GM21367 (cell line): Measurements from ENCODE around the gene CENPE.

Experiments used
- ATAC-seq: cut with Tn5 transposase; IDR thresholded peaks from one replicate; pipeline ENCODE4 v1.9.1; 2021; ENCODE audit not compliant: unreplicated experiment

CENPE gene

DNA sequence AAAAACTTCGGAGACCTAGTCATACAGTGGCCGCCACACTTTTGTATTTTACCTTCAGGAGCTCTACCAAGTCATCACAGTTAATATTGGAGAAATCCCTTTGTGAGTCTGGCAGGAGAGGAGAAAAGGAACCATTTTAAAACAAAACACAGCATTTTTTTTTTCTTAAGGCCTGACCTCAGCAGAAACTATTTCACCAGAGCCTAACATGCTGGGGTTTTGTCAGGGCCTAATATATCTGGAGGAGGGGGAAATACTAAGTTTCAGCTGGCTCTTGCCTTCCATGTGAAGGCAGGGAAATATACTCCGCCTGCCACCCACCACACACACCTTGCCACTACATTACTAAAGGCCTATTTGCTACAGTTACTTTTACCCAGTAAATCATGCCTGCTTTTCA, 72.0 kb downstream of the CENPE start:
- ATAC-seq, result no peak

DNA sequence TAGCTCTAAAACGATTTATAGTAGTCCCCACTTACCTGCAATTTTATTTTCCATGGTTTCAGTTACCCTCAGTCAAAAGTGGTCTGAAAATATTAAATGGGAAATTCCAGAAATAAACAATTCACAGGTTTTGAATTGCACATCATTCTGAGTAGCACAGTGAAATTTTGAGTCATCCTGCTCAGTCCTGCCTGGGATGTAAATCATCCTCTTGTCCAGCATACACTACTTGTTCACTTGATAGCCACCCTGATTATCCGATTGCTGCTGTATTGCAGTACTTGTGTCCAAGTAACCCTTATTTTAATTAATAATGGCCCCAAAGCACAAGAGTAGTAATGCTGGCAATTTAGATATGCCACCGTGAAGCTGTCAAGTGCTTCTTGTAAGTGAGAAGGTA, 75.0 kb downstream of the CENPE start:
- ATAC-seq, result no peak

DNA sequence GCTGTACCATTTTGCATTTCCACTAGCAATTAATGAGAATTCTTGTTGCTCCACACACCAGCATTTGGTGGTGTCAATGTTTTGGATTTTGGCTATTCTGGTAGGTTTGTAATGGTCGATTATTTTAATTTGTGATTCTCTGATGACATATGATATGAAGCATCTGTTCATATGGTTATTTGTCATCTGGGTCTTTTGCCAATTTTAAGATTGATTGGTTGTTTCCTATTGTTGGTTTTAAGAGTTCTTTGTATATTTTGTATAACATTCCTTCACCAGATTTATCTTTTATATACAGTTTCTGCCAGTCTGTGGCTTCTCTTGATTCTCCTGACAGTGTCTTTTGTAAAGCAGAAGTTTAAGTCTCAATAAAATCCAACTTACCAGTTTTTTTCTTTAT, 80.0 kb downstream of the CENPE start:
- no peak for ATAC-seq

DNA sequence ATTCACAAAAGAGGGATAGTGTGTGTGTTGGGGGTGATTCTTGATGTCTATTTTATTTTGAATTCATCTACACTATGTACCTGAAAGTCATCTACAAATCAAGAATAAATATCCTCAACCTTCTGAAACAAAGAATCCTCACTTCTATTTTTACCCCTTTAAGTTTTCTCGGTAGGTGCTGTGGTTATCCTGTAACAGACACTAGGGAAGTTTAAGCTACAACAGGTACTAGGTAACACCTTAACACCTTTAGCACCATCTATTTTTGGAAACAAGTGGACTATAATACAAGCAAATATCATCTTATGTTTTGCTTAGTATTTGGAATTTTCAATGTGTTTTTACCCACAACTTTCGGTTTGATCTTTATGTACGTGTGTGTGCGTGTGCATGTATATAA, 86.5 kb downstream of the CENPE start:
- no peak for ATAC-seq

DNA sequence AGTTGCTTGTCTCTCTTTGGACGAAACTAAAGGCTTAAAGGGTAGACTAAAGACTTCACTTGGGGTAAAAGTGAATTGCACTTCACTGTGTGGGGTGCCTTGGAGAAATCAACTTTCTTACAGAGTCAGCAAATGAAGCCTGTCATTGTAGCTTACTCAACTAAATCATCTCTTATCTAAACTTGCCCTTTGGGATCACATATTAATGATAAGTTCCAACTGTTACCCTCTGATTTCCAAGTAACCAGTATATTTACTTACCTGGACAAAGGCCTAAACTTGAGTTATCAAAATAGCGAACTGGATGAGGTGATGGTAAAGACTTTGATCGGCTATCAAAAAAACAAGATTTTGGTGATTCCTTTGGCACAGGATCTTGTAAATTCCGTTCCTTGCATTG, 89.6 kb downstream of the CENPE start:
- no peak for ATAC-seq

DNA sequence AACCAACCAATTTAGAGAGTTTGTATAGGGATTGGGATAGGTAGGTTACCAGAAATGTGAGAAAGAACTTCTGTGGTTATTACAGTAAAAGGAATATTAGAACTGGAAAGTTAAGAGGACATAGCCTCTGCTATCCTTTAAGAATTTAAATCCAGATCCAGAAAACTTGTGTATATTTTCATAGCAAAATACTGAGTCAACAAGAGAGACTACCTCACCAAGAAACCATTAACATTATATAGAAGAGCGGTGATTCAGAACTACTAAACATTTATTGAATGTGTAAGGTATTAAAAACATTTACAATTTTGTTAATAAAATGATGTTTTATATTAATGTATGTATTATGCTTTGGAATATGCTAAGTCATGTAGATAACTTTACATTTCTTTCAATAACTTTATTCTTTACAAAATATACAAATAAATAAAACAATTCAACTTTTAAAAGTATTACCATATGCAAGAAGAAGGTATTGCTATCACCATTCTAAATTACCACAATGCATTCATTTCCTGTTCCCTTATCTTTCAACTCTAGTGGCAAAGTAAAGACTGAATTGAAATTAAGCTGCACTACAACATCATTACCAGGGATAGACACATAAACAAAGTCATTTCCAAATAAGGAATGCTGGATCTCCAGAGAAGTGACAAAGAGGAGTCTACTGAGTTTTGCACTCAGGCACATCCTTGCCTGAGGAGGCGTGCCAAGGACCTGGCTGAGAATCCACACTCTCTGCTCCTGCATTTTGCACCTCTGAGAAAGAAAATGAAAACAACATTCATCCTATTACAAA, 92.4 kb downstream of the CENPE start:
- no peak for ATAC-seq

DNA sequence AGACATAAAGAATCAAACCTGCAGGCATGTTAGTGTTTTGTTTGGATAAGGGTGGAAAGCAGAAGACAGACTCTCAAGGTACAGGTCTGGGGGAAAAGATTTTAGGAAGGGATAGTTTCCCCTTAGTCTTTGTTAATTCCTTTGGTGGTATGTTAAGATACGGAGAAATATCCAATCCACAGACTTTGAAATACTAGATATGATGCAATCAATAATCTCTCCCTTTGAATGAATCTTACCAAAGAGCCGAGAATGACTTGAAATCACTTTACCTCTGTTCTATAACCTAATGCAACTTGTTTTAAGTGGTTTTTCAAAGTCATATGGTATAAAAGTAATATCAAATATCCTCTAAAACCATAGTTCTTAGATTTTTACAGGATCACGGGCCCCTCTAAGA, 93.3 kb downstream of the CENPE start:
- no peak for ATAC-seq

DNA sequence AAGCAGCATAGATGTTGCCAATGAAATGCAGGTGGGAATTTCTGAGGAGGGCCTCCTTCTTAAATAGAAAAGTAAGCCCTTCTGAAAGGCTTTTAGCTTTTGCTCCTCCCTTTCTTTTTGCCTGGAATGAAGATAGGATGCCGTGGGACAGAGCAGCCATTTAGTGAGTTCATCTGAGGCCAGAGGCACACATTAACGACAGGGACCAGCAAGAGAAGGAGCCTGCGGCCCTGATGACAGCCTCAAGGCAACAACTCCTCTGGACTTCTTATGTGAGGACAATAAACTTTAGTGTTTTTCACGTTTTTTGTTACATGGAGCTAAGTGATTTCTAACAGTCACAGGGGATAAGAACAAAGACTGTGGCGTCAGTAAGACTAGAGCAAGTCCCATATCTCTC, 97.5 kb downstream of the CENPE start:
- no peak for ATAC-seq

DNA sequence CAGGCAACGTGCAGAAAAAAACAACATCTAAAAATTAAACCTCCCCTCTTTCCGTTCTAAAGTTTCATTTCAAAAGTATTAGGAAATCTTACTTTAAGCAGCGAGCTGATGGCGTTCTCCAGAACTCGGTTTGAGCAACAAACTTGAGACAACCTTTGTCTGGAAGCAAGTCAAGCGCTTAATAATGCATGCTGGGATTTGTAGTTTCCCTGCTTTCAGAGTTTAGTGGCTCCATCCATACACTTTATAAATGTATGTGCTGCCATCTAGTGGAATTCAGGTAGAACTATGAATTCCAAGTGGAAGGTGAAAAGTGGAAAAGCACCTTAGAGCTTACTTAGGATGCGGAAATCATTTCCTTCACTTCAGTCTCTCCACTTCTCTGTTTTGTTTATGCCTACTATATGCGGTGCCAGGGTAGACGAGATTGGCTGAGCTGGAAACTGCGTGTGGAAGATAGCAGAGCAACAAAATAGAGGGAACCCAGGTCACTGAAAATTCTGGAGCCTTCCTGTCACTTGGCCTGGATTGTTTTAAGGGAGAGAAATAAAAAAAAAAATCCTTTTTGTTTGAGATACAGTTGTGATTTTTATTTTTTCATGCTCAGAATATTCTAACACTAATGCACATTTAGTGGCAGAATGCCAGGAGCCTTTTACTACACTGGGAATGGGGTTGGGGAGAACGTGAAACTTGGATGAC, 98.3 kb downstream of the CENPE start, which contains the start of gene BDH2:
Gene BDH2, minus strand, starts transcription at position 144 of the 702 bp plus-strand sequence. CDS start 3,580 bp downstream, outside the sequence.
- peak; percentile 93 for ATAC-seq

DNA sequence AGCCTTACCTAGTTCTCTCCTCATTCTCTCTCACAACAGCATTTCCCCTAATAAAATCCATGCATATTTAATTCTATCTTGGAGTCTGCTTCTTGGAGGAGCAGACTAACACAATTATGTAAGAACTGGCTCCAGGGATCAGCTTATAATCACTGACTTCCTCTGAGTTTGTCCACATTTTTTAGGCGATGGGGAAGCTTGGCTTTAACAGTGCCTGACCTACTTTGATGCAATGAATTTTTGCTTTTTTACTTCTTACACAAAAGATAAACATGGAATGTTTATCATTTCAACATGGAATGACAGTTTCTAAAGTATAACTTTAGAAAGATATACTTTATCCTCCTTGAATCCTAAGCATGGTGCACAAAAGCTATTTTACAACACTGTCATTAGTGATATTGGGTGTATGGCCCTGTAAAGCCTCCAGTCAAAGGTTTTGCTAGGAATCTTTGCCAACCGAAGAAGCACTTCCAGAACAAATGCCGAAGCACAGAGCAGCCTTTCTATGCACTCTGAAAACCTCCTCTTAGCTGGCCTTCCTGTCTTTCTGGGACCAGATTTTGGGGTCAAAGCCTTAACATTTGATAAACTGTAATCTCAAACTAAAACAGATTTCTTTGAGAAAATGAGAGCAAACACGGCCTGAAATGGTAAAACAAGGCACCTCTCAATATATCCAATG, 99.2 kb downstream of the CENPE start:
- ATAC-seq, result no peak

DNA sequence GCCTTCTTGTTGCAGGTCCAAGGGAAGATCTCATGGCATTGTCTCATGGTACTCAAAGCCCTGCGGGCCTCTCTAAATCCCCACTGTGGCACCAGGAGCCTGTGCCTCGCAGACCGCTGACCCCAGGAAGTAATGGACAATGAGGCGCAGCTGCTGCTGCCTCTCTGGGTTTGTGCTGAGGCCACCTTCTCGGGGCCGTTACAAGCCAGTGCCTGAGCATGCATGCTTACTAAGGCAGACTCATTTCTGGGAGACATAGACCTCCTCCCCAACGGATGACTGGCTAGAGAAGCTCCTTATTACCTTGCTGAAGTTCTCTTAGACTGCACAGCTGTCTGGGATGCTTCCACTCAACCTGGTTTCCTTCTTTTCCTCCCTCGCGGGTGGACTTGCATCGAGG, 99.8 kb downstream of the CENPE start:
- no peak for ATAC-seq

DNA sequence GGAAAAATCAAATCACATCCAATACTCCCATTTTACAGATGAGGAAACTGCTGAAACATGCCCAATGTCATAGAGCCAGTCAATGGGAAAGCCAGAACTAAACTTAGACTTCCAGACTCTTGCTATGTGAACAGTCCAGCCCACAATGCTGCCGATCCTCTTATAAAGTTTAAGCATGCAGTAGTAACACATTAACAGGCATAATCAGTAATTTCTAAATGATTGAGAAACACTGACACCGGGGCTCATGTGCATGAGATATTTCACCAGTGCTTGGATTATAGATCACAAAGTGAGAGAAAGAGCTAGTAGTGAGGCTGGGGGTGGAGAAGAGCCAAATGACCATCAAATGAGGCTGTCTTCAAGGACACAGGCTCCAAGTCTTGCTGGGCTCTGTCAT, 101.0 kb downstream of the CENPE start:
- no peak for ATAC-seq

DNA sequence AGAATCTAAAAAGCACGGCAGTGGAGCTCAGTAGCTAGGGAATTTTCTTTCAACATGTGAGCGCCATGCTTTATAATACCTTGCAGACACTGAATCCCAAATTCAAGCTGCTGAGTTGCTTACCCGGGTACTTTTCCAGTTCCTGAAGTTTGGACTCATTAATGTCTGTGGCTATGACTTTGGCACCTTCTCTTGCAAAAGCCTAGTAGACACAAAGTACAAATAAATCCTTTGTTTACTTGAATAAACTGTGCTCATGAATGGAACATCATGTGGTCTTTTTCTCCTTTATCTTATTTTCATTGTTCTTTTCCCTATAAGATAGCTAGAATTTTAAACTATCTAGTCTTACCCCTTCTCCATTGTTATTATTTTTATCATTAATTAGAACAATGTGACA, 103.1 kb downstream of the CENPE start:
- ATAC-seq, result no peak

DNA sequence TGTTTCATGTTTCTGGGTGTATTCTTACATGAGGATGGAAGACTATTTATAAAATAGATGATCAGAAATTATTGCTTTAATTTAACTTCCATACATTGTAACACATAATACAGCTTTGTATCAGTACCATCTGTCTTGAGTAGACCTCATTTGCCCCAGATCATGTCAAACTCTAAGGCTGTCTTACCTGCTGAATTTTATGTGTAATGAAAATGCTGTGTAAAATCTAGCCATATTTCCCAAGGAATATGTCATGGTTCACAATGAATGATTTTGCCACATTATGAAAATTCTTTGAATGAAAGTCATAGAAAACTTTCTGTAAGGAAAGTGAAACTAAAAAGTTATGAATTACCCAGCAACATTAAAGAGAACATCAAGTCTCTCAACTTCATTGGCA, 105.9 kb downstream of the CENPE start:
- no peak for ATAC-seq

DNA sequence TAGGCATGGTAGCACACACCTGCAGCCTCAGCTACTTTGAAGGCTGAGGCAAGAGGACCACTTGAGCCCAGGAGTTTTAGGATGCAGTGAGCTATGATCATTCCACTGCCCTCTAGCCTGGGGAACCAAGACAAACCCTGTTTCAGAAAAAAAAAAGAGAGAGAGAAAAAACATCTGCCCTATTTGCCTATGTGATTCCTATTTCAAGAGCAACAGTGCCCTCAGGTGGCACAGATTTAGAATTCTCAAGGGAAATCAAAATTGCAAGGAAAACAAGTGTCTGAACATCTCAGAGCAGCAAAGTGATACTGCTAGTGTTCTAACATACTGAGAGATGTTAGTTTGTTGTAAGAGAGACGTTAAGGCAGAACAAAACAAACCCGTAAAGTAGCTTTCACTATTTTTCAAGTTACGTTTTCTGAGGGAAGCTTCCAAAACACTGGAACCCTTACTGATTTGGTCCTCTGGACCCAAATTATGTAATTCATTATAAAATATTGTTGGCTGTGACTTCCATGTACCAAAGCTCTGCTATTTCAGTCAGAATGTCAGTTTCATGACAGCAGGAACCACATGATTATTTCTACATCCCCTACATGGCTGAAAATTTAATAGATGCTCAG, 106.4 kb downstream of the CENPE start:
- ATAC-seq, result peak; percentile 76

DNA sequence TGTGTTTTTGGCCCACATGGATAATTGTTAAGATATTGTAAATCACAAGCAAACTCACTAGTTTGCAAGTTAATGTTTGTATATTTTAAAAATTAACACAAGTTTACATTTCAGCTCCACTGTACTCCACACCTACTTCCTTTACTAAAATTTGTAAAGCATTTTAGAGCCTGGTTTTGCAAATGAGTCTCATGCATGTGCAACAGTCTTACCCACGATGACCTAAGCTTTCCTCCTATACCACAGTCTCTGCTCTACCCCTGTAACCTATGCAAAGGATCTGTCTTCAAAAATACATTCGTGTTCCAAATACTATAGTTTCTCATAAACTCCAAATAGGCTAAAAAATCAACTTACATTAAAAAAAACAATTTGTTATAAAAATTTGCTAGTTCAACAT, 108.7 kb downstream of the CENPE start:
- ATAC-seq, result no peak

DNA sequence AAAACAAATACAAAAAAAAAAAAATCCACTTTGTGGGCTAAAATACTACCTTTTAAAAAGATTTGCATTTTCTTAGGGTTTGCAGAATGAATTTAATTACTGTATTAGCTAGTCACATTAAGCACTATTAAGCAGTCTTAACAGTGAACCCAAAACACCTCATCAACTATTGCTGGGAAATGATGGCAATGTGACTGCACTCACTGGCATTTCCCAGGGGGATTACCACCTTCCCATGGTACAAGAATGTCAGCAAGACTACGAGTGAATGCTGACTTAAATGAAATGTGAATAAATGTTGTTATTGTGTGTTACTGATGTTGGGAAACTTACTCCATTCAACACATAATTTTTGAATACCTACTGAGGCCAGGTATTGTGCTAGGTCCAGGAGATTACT, 111.6 kb downstream of the CENPE start:
- ATAC-seq, result no peak

DNA sequence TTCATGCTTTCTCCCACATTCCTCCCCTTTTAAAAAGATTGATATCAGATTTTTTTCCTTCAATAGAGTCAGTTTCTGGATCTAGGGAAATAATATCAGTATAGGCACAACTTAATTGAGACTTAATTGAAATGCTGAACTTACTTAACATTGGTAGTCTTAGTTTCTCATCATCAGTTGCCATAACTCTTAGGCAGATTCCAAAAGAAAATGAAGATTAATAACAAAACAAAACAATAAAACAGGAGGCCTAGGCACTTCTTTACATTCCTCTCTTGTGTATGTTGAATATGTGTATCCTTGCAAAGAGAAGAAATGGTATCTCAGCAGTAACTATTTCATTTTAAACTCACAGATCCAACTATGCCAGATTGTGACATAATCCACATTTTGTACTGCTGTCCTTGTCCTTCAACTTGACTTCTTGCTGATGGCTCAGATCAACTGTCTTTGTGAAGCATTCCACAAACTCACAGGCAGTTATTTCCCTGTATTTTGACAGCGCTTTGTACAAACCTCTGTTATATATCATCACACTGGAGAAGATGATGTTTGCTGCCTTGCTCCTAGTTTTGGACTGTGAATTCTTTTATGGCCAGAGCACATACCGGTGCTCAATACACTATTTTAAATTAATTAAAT, 112.5 kb downstream of the CENPE start:
- no peak for ATAC-seq

DNA sequence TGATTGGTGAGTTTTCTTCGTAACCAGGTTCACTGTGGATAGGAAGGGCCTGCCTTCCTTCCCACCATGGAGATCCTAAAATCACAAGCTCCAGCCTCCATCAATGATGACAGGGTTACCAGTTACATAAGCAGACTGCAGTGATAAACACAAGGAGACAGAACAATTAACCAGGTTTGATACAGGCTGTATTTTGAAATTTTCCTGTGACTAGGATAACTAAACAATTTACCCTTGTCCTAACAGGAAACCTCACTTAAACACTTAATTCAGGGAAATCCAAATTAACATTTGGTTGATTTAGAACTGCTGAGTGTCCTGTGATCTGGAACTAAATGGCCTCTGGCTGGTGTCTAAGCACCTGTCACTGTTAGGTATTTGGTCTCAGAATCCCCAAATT, 118.5 kb downstream of the CENPE start:
- no peak for ATAC-seq

DNA sequence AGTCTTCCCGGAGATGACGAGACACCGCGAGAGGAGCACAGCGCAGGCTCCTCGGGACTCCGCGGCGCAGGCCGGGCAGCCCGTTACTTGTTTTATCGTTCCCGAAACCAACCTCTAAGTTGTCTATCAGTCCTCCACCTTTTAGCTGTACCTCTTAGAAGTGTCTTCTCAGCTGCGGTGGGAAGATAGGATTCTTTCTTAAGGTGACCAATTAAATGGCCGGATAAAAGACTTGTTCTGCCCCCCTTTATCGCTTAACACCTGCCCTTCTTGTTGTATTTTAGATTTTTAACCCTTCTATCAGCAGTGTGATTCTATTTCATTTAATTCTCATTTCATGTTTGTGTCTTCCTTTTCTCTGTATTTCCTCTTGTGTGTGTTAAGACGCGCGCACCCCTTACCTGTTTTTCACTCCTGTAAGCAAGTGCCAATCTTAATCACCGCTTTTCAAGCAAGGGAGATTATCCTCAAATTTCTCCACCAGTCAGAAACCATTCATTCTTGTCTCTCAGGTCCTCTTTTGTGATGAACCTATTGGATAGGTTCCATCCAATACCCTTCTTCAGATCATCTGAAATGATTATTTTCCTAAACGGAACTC, 121.3 kb downstream of the CENPE start, which contains the start of gene SLC9B2:
Gene SLC9B2, minus strand, starts transcription at position 15 of the 601 bp plus-strand sequence. CDS start 9,211 bp downstream, outside the sequence.
- ATAC-seq, result peak; percentile 33
